Stimulated activated effector memory CD8-positive, alpha-beta T cell treated with anti-CD3 and anti-CD28 coated beads, Interleukin-12 subunit alpha, Interleukin-12 subunit beta, amount 100 ng/mL, for 72 hours (primary cell): ENCODE measurements around the gene TET2.
A peak's percentile ranks its signal among the peaks of the same experiment; 100 is the strongest.

Experiments used
- ATAC-seq: fragments of 150-1000 bp; cut with Tn5 transposase; 2 replicates; pipeline ENCODE4 v1.10.0; 2021
- DNase-seq, 2 donors: peaks; one replicate each; pipeline ENCODE4 v3.0.0; 2021 to 2022; ENCODE audit warnings: low spot score in 2 of 2
- H3K27ac Mint-ChIP-seq: one replicate; pipeline ENCODE4 v1.8.0; 2022; ENCODE audit warnings: mild to moderate bottlenecking, mixed read lengths
- H3K36me3 Mint-ChIP-seq: one replicate; pipeline ENCODE4 v1.8.0; 2022; ENCODE audit warnings: mild to moderate bottlenecking, mixed read lengths
- H3K4me1 Mint-ChIP-seq: one replicate; pipeline ENCODE4 v1.8.0; 2022; ENCODE audit warnings: mixed read lengths
- H3K4me3 Mint-ChIP-seq: one replicate; pipeline ENCODE4 v1.8.0; 2022; ENCODE audit warnings: mild to moderate bottlenecking, mixed read lengths
- H3K9me3 Mint-ChIP-seq: one replicate; pipeline ENCODE4 v1.8.0; 2022; ENCODE audit warnings: mixed read lengths

Gene TET2

GRCh38 chr4:105215609-105216313 is 69.1 kb downstream of the TET2 start:
- H3K4me1 Mint-ChIP-seq = peaks cover 23% of the 10 kb centered on the region
- ATAC-seq = peak; percentile 94
- peak overlapping the region; percentile 55 for H3K27ac Mint-ChIP-seq
- peaks cover 12% of the 10 kb centered on the region for H3K36me3 Mint-ChIP-seq
- no peaks in the 10 kb centered on the region for H3K9me3 Mint-ChIP-seq
- DNase-seq = no peak
- H3K4me3 Mint-ChIP-seq = peak overlapping the region; percentile 13

GRCh38 chr4:105225500-105225899 is 78.8 kb downstream of the TET2 start:
- H3K4me1 Mint-ChIP-seq = peaks cover 14% of the 10 kb centered on the region
- ATAC-seq (no peak), DNase-seq (no peak)
- H3K27ac Mint-ChIP-seq = no peak overlapping the region
- peaks cover under 1% of the 10 kb centered on the region for H3K36me3 Mint-ChIP-seq
- H3K9me3 Mint-ChIP-seq = no peaks in the 10 kb centered on the region
- H3K4me3 Mint-ChIP-seq = no peak overlapping the region

- DNase-seq (no peak), ATAC-seq (no peak)
- peaks cover 18% of the 10 kb centered on the region for H3K4me1 Mint-ChIP-seq
- no peak overlapping the region for H3K4me3 Mint-ChIP-seq
- no peak overlapping the region for H3K27ac Mint-ChIP-seq
- no peaks in the 10 kb centered on the region for H3K36me3 Mint-ChIP-seq
- H3K9me3 Mint-ChIP-seq = no peaks in the 10 kb centered on the region
Observed at GRCh38 chr4:105227054-105227453, 80.4 kb downstream of the TET2 start.

- DNase-seq (no peak), ATAC-seq (no peak)
- H3K27ac Mint-ChIP-seq = no peak overlapping the region
- peaks cover 31% of the 10 kb centered on the region for H3K36me3 Mint-ChIP-seq
- no peaks in the 10 kb centered on the region for H3K9me3 Mint-ChIP-seq
- no peak overlapping the region for H3K4me3 Mint-ChIP-seq
- H3K4me1 Mint-ChIP-seq = peaks cover 20% of the 10 kb centered on the region
Observed at GRCh38 chr4:105230287-105230686, 83.6 kb downstream of the TET2 start.

- H3K4me1 Mint-ChIP-seq = peaks cover 25% of the 10 kb centered on the region
- H3K36me3 Mint-ChIP-seq = peaks cover 52% of the 10 kb centered on the region
- H3K9me3 Mint-ChIP-seq = no peaks in the 10 kb centered on the region
- no peak overlapping the region for H3K4me3 Mint-ChIP-seq
- ATAC-seq (no peak), DNase-seq (no peak)
- peak overlapping the region; percentile 7 for H3K27ac Mint-ChIP-seq
Observed at GRCh38 chr4:105232374-105232773, 85.7 kb downstream of the TET2 start.

- peaks cover 28% of the 10 kb centered on the region for H3K4me1 Mint-ChIP-seq
- no peaks in the 10 kb centered on the region for H3K9me3 Mint-ChIP-seq
- ATAC-seq = no peak
- peaks cover 73% of the 10 kb centered on the region for H3K36me3 Mint-ChIP-seq
- no peak for DNase-seq
- H3K4me3 Mint-ChIP-seq = no peak overlapping the region
- no peak overlapping the region for H3K27ac Mint-ChIP-seq
Observed at GRCh38 chr4:105234582-105234981, 87.9 kb downstream of the TET2 start.

GRCh38 chr4:105236202-105236915 is 89.7 kb downstream of the TET2 start:
- Mint-ChIP-seq H3K36me3 (peaks cover 78% of the 10 kb centered on the region), H3K27ac (peak overlapping the region; percentile 11), H3K4me1 (peaks cover 30% of the 10 kb centered on the region), H3K9me3 (no peaks in the 10 kb centered on the region), H3K4me3 (no peak overlapping the region)
- no peak for DNase-seq
- ATAC-seq = no peak

GRCh38 chr4:105236916-105237311 is 90.2 kb downstream of the TET2 start:
- DNase-seq (no peak), ATAC-seq (no peak)
- no peak overlapping the region for H3K27ac Mint-ChIP-seq
- H3K4me1 Mint-ChIP-seq = peaks cover 28% of the 10 kb centered on the region
- H3K4me3 Mint-ChIP-seq = no peak overlapping the region
- H3K9me3 Mint-ChIP-seq = no peaks in the 10 kb centered on the region
- peaks cover 83% of the 10 kb centered on the region for H3K36me3 Mint-ChIP-seq

GRCh38 chr4:105240037-105240436 is 93.4 kb downstream of the TET2 start:
- Mint-ChIP-seq H3K4me3 (no peak overlapping the region), H3K4me1 (peaks cover 24% of the 10 kb centered on the region), H3K36me3 (peaks cover 85% of the 10 kb centered on the region), H3K27ac (no peak overlapping the region), H3K9me3 (no peaks in the 10 kb centered on the region)
- ATAC-seq = no peak
- DNase-seq = no peak

- Mint-ChIP-seq H3K4me3 (no peak overlapping the region), H3K27ac (no peak overlapping the region), H3K9me3 (no peaks in the 10 kb centered on the region), H3K4me1 (peaks cover 10% of the 10 kb centered on the region), H3K36me3 (peaks cover 83% of the 10 kb centered on the region)
- ATAC-seq (no peak), DNase-seq (no peak)
Observed at GRCh38 chr4:105241451-105241850, 94.8 kb downstream of the TET2 start.

GRCh38 chr4:105243446-105243845 is 96.8 kb downstream of the TET2 start:
- peaks cover 6% of the 10 kb centered on the region for H3K4me1 Mint-ChIP-seq
- peaks cover 83% of the 10 kb centered on the region for H3K36me3 Mint-ChIP-seq
- H3K27ac Mint-ChIP-seq = no peak overlapping the region
- no peak for ATAC-seq
- no peak for DNase-seq
- H3K9me3 Mint-ChIP-seq = no peaks in the 10 kb centered on the region
- H3K4me3 Mint-ChIP-seq = no peak overlapping the region

GRCh38 chr4:105246712-105247111 is 100.0 kb downstream of the TET2 start:
- H3K4me3 Mint-ChIP-seq = no peak overlapping the region
- no peaks in the 10 kb centered on the region for H3K4me1 Mint-ChIP-seq
- H3K36me3 Mint-ChIP-seq = peaks cover 86% of the 10 kb centered on the region
- H3K9me3 Mint-ChIP-seq = no peaks in the 10 kb centered on the region
- H3K27ac Mint-ChIP-seq = no peak overlapping the region
- ATAC-seq = no peak
- DNase-seq = no peak

- Mint-ChIP-seq H3K27ac (no peak overlapping the region), H3K4me3 (no peak overlapping the region), H3K4me1 (no peaks in the 10 kb centered on the region), H3K36me3 (peaks cover 73% of the 10 kb centered on the region), H3K9me3 (no peaks in the 10 kb centered on the region)
- no peak for DNase-seq
- ATAC-seq = no peak
Observed at GRCh38 chr4:105248613-105249012, 101.9 kb downstream of the TET2 start.

- no peaks in the 10 kb centered on the region for H3K4me1 Mint-ChIP-seq
- ATAC-seq = no peak
- H3K27ac Mint-ChIP-seq = no peak overlapping the region
- peaks cover 48% of the 10 kb centered on the region for H3K36me3 Mint-ChIP-seq
- H3K4me3 Mint-ChIP-seq = no peak overlapping the region
- H3K9me3 Mint-ChIP-seq = peaks cover 6% of the 10 kb centered on the region
- no peak for DNase-seq
Observed at GRCh38 chr4:105257817-105258495, 111.3 kb downstream of the TET2 start.

- Mint-ChIP-seq H3K4me3 (no peak overlapping the region), H3K9me3 (no peaks in the 10 kb centered on the region), H3K27ac (peak overlapping the region; percentile 55), H3K4me1 (no peaks in the 10 kb centered on the region), H3K36me3 (peaks cover 94% of the 10 kb centered on the region)
- DNase-seq (no peak), ATAC-seq (no peak)
Observed at GRCh38 chr4:105265689-105266088, 119.0 kb downstream of the TET2 start.

- Mint-ChIP-seq H3K4me3 (no peak overlapping the region), H3K9me3 (no peaks in the 10 kb centered on the region), H3K27ac (no peak overlapping the region), H3K4me1 (peaks cover 10% of the 10 kb centered on the region), H3K36me3 (peaks cover 94% of the 10 kb centered on the region)
- DNase-seq = no peak
- no peak for ATAC-seq
Observed at GRCh38 chr4:105267280-105267679, 120.6 kb downstream of the TET2 start.
